Nephron (organoid): ENCODE data around the gene CGREF1.

Experiments
- H3K27ac Mint-ChIP-seq, 3 experiments: 2 replicates each; pipeline ENCODE4 v1.8.0; 2020; ENCODE audit warnings: mixed read lengths in 3 of 3, mild to moderate bottlenecking in 2 of 3, moderate library complexity in 1 of 3
- H3K27me3 Mint-ChIP-seq: 2 replicates; pipeline ENCODE4 v1.8.0; 2021; ENCODE audit warnings: low read depth, mild to moderate bottlenecking, moderate library complexity, mixed read lengths
- H3K36me3 Mint-ChIP-seq: 2 replicates; pipeline ENCODE4 v1.8.0; 2020; ENCODE audit warnings: low read depth, mixed read lengths
- H3K4me1 Mint-ChIP-seq: 2 replicates; pipeline ENCODE4 v1.8.0; 2020; ENCODE audit warnings: mixed read lengths
- H3K4me3 Mint-ChIP-seq, 3 experiments: 2 replicates each; pipeline ENCODE4 v1.8.0; 2020; ENCODE audit warnings: mild to moderate bottlenecking in 3 of 3, mixed read lengths in 3 of 3, moderate library complexity in 2 of 3
- H3K9me3 Mint-ChIP-seq: 2 replicates; pipeline ENCODE4 v1.8.0; 2020; ENCODE audit warnings: mixed read lengths
- TF ChIP-seq, protein P1 (sequence below), 3 experiments: fragments of 200-600 bp; sonication (generic); IDR thresholded peaks; one replicate each; pipeline ENCODE4 v1.5.0; 2021; ENCODE audit warnings: antibody characterized with exemption in 3 of 3; ENCODE audit not compliant: unreplicated experiment in 3 of 3

Gene CGREF1

GRCh38 chr2:27087823-27088410, 31.0 kb downstream of the CGREF1 start:
- peaks cover 33% of the 10 kb centered on the region for H3K4me1 Mint-ChIP-seq
- H3K9me3 Mint-ChIP-seq: no peaks in the 10 kb centered on the region
- peaks cover 13% of the 10 kb centered on the region for H3K27me3 Mint-ChIP-seq
- H3K27ac Mint-ChIP-seq: no peak overlapping the region
- H3K36me3 Mint-ChIP-seq: no peaks in the 10 kb centered on the region
- TF ChIP-seq, protein P1, sequence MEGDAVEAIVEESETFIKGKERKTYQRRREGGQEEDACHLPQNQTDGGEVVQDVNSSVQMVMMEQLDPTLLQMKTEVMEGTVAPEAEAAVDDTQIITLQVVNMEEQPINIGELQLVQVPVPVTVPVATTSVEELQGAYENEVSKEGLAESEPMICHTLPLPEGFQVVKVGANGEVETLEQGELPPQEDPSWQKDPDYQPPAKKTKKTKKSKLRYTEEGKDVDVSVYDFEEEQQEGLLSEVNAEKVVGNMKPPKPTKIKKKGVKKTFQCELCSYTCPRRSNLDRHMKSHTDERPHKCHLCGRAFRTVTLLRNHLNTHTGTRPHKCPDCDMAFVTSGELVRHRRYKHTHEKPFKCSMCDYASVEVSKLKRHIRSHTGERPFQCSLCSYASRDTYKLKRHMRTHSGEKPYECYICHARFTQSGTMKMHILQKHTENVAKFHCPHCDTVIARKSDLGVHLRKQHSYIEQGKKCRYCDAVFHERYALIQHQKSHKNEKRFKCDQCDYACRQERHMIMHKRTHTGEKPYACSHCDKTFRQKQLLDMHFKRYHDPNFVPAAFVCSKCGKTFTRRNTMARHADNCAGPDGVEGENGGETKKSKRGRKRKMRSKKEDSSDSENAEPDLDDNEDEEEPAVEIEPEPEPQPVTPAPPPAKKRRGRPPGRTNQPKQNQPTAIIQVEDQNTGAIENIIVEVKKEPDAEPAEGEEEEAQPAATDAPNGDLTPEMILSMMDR (IDR thresholded peaks at IDR 0.05; ENCODE audit: unreplicated experiment in 3 of 3): no peak
- H3K4me3 Mint-ChIP-seq: peak overlapping the region; percentile 82 to 85 (median 84)

DNA sequence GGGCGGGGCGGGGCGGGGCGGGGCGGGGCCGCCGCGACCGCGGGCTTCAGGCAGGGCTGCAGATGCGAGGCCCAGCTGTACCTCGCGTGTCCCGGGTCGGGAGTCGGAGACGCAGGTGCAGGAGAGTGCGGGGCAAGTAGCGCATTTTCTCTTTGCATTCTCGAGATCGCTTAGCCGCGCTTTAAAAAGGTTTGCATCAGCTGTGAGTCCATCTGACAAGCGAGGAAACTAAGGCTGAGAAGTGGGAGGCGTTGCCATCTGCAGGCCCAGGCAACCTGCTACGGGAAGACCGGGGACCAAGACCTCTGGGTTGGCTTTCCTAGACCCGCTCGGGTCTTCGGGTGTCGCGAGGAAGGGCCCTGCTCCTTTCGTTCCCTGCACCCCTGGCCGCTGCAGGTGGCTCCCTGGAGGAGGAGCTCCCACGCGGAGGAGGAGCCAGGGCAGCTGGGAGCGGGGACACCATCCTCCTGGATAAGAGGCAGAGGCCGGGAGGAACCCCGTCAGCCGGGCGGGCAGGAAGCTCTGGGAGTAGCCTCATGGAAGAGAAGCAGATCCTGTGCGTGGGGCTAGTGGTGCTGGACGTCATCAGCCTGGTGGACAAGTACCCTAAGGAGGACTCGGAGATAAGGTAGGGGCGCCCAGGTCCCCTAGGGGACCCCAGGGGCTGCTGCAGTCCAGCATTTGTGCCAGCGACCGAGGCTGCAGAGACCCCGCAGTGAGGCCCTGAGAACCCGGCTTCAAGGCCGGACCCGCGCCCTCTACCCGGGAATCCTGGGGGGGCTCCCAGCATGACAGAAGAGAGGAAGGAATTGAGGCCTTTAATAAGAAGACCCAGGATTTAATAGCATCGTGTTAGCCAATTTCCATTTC, 32.0 kb downstream of the CGREF1 start, which contains the start of gene KHK:
TSS of gene KHK (plus strand) at position 49 of the 870 bp plus-strand sequence. CDS start at position 537, 488 bp downstream.
- Mint-ChIP-seq H3K9me3 (no peaks in the 10 kb centered on the region), H3K27ac (peak within 1 kb of the TSS; percentile 54 to 82 (median 71)), H3K27me3 (peaks cover 13% of the 10 kb centered on the region), H3K36me3 (no peaks in the 10 kb centered on the region), H3K4me3 (peak within 1 kb of the TSS; percentile 84 to 87 (median 86)), H3K4me1 (peaks cover 33% of the 10 kb centered on the region)
- TF ChIP-seq, protein P1 (IDR thresholded peaks at IDR 0.05; ENCODE audit: unreplicated experiment in 3 of 3): peak in 2 of 3 experiments; percentile 39 to 42

- H3K27me3 Mint-ChIP-seq: peaks cover 15% of the 10 kb centered on the region
- no peaks in the 10 kb centered on the region for H3K9me3 Mint-ChIP-seq
- H3K4me3 Mint-ChIP-seq: peak overlapping the region; percentile 84 to 87 (median 86)
- H3K27ac Mint-ChIP-seq: peak overlapping the region in 1 of 3 experiments; percentile 67
- TF ChIP-seq, protein P1 (IDR thresholded peaks at IDR 0.05; ENCODE audit: unreplicated experiment in 3 of 3): peak; percentile 93 to 95 (median 93)
- H3K4me1 Mint-ChIP-seq: peaks cover 39% of the 10 kb centered on the region
- H3K36me3 Mint-ChIP-seq: peaks cover 4% of the 10 kb centered on the region
Observed at GRCh38 chr2:27086090-27086723, 32.7 kb downstream of the CGREF1 start.

- H3K4me3 Mint-ChIP-seq: peak overlapping the region; percentile 73 to 84 (median 76)
- H3K27ac Mint-ChIP-seq: peak overlapping the region; percentile 54 to 82 (median 71)
- H3K36me3 Mint-ChIP-seq: peaks cover 7% of the 10 kb centered on the region
- TF ChIP-seq, protein P1 (IDR thresholded peaks at IDR 0.05; ENCODE audit: unreplicated experiment in 3 of 3): peak in 1 of 3 experiments; percentile 28
- peaks cover 16% of the 10 kb centered on the region for H3K27me3 Mint-ChIP-seq
- no peaks in the 10 kb centered on the region for H3K9me3 Mint-ChIP-seq
- peaks cover 44% of the 10 kb centered on the region for H3K4me1 Mint-ChIP-seq
Observed at GRCh38 chr2:27085673-27086089, 33.2 kb downstream of the CGREF1 start.

DNA sequence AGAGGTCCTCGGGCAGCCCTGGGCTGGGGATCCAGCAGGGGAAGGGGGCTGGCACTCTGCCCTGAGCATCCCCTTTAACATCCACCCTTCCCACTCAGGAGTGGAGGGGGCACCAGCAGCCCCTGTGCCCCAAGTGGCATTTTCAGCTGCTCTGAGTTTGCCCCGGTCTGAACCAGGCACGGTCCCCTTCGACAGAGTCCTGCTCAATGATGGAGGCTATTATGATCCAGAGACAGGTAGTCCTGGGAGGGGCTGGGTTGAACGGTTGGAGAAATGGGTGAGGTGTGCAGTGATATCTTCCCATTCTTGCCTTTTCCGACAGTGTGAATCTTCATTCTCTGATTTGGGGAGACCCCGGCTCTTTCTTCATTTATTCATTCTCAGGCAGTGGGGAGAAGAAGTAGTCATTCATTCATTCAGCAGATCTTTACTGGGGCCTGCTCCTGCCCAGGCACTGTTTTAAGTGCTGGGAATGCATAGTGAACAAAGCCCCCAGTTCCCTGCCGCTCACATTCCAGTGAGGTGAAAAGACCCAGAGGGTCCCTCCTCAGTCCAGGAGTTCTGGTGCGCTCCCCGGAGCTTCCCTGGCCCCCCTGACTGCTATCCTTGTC, 33.8 kb downstream of the CGREF1 start:
- TF ChIP-seq, protein P1 (IDR thresholded peaks at IDR 0.05; ENCODE audit: unreplicated experiment in 3 of 3): no peak
- Mint-ChIP-seq H3K27me3 (peaks cover 16% of the 10 kb centered on the region), H3K27ac (peak overlapping the region; percentile 54 to 82 (median 71)), H3K9me3 (no peaks in the 10 kb centered on the region), H3K4me3 (peak overlapping the region; percentile 73 to 84 (median 76)), H3K36me3 (peaks cover 7% of the 10 kb centered on the region), H3K4me1 (peaks cover 49% of the 10 kb centered on the region)
